ENCODE results near the gene WDR87. TPM values are rescaled to one million over a fixed set of nuclear protein-coding genes. Genes with fewer than 3 reads are reported as not detected.
A peak's percentile ranks its signal among the peaks of the same experiment; 100 is the strongest.

WDR87 gene
- total and polyA plus RNA-seq, 9 of the 15 experiments (the other 6 are each of a cell fraction or from before 2014, with no cell fraction given), result not detected

GRCh38 chr19:37929355-37929923 is 23.0 kb upstream of the WDR87 start:
- no peaks in the 10 kb centered on the region for H3K9me3 ChIP-seq (replicated peaks; ENCODE audit: control insufficient read depth, insufficient read depth, low read depth, low read length)
- ChIA-PET POLR2A (no interaction called here), CTCF (ENCODE audit: low intra/inter-chr PET ratio) (no interaction called here)
- ATAC-seq (no peak), FAIRE-seq (peak; percentile 32), DNase-seq (ENCODE audit: extremely low read depth in 1 of 4, low spot score in 3 of 4) (no peak)
- in situ Hi-C loops (cut with MboI) (loop anchor here (10.0 kb wide), 1 partner anchor 295 kb away; the partner anchor contains the start of gene DPF1), intact Hi-C loops (cut with micrococcal nuclease) (no loop called here)
- no peak overlapping the region for H2AFZ ChIP-seq (ENCODE audit: low read depth, low read length)
- no peaks in the 10 kb centered on the region for H4K20me1 ChIP-seq (replicated peaks; ENCODE audit: control insufficient read depth, insufficient read depth, low read length)
- no peak overlapping the region for H3K27ac ChIP-seq (ENCODE audit: extremely low read depth, low read depth, low read length)
- H3K4me3 ChIP-seq, result no peak overlapping the region
- H3K79me2 ChIP-seq (ENCODE audit: control insufficient read depth, insufficient read depth, low read length), result no peaks in the 10 kb centered on the region
- H3K4me1 ChIP-seq (replicated peaks in 1 of 2; ENCODE audit: control insufficient read depth in 2 of 2, insufficient read depth in 2 of 2, low read length in 2 of 2), result peaks cover 0 to 6% of the 10 kb centered on the region in 2 experiments; a peak in 2 of 5 replicates
- H3K27me3 ChIP-seq (ENCODE audit: control insufficient read depth in 2 of 2, insufficient read depth in 2 of 2, low read length in 2 of 2), result peaks cover 0 to 7% of the 10 kb centered on the region in 2 experiments; a peak in 1 of 5 replicates
- BruUV-seq (replicated peaks), result no TSS peak
- no peak overlapping the region for H3K4me2 ChIP-seq (ENCODE audit: insufficient read depth, low read length)
- 9% methylated on average over 4 of the region's 4 CpGs for WGBS (ENCODE audit: insufficient coverage, low coverage, missing lambda C conversion rate)
- H3K36me3 ChIP-seq (ENCODE audit: control insufficient read depth, insufficient read depth, low read length), result no peaks in the 10 kb centered on the region
- no peak for TF ChIP-seq FOXP4 (CRISPR knock-in tag; IDR thresholded peaks at IDR 0.05; ENCODE audit: borderline replicate concordance)
- no peak for TF ChIP-seq CREM (IDR thresholded peaks at IDR 0.05; ENCODE audit: low read depth)
- TF ChIP-seq SRSF3 (IDR thresholded peaks at IDR 0.05; ENCODE audit: insufficient read depth, low read length), result no peak
- TF ChIP-seq HDAC6 (IDR thresholded peaks at IDR 0.05; ENCODE audit: low read depth, low read length), result no peak
- no peak for TF ChIP-seq ZNF57 (CRISPR knock-in tag; IDR thresholded peaks at IDR 0.05)
- no peak for TF ChIP-seq ZNF384 (IDR thresholded peaks at IDR 0.05; ENCODE audit: low read depth, low read length)
- TF ChIP-seq SMARCC2 (IDR thresholded peaks at IDR 0.05; ENCODE audit: low read depth), result no peak
- TF ChIP-seq TCF15 (CRISPR knock-in tag; IDR thresholded peaks at IDR 0.05), result no peak
- H3K9ac ChIP-seq (ENCODE audit: insufficient read depth in 1 of 2, low read depth in 2 of 2, low read length in 2 of 2), result no peak overlapping the region
- no peaks in the 10 kb centered on the region for H3K9me1 ChIP-seq (ENCODE audit: control insufficient read depth, insufficient read depth, low read length)

Measured in K562 (cell line).